ENCODE results near the gene ANK2. TPM values are rescaled to one million over a fixed set of nuclear protein-coding genes. Genes with fewer than 3 reads are reported as not detected.
A peak's percentile ranks its signal among the peaks of the same experiment; 100 is the strongest.

ANK2 gene
- polyA plus RNA-seq, 1 donor (not counting 4 experiments of a cell fraction or from before 2014, with no cell fraction given): 0.22 TPM

DNA sequence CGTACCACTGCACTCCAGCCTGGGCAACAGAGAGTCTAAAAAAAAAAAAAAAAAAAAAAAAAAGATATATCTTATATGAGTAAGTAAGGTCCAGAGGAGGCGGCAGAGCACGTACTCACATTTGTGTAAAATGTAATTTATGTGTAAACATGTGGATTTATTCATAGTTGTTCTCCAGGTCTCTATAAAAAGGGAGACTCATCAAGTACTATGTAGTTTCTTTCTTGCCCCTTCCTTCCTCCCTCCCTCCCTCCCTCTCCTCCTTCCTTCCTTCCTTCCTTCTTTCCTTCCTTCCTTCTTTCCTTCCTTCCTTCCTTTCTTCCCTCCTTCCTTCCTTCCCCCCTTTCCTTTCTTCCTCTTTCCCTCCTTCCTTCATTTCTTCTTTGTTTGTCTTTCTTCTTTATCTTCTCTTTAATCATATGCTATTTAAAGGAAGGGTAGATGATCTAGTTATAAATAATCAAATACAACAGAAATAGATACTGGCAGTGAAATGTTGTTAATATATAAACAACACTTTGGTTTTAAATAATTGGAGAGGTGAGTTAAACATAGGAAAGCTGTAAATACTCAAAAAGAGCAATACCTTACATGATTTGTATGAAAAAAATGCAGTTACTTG, 344.8 kb downstream of the ANK2 start:
- Histone ChIP-seq H3K9me3 (ENCODE audit: control insufficient read depth, low read depth, low read length) (no peaks in the 10 kb centered on the region), H3K4me3 (ENCODE audit: control insufficient read depth in 2 of 3, extremely low read depth in 1 of 3, insufficient read depth in 2 of 3, low read depth in 1 of 3, low read length in 3 of 3) (no peak overlapping the region), H2AFZ (ENCODE audit: control insufficient read depth, low read length) (no peak overlapping the region), H3K4me1 (ENCODE audit: control insufficient read depth, extremely low read depth, insufficient read depth, low read length) (no peaks in the 10 kb centered on the region), H3K4me2 (ENCODE audit: control insufficient read depth, extremely low read depth, insufficient read depth, low read depth, low read length) (no peak overlapping the region), H3K9me1 (ENCODE audit: control insufficient read depth, extremely low read depth, insufficient read depth, low read length) (no peaks in the 10 kb centered on the region), H3K36me3 (ENCODE audit: control insufficient read depth in 2 of 2, extremely low read depth in 1 of 2, insufficient read depth in 2 of 2, low read length in 2 of 2) (no peaks in the 10 kb centered on the region), H3K79me2 (ENCODE audit: control insufficient read depth, insufficient read depth, low read length) (no peaks in the 10 kb centered on the region), H3K9ac (ENCODE audit: control insufficient read depth, extremely low read depth, insufficient read depth, low read length) (no peak overlapping the region), H3K27ac (ENCODE audit: control insufficient read depth, insufficient read depth, low read length) (no peak overlapping the region), H4K20me1 (ENCODE audit: control insufficient read depth, extremely low read depth, insufficient read depth, low read length) (no peaks in the 10 kb centered on the region), H3K27me3 (ENCODE audit: control insufficient read depth, extremely low read depth, insufficient read depth, low read length) (no peaks in the 10 kb centered on the region)
- DNase-seq (ENCODE audit: low read depth, low spot score): no peak
- dilution Hi-C loops (cut with MboI; ENCODE audit: extremely low pct_ligation_motif_present, low sequenced_read_pairs): no loop called here
- TF ChIP-seq EZH2 (IDR thresholded peaks at IDR 0.05; ENCODE audit: low read length): no peak
- TF ChIP-seq, protein P1, sequence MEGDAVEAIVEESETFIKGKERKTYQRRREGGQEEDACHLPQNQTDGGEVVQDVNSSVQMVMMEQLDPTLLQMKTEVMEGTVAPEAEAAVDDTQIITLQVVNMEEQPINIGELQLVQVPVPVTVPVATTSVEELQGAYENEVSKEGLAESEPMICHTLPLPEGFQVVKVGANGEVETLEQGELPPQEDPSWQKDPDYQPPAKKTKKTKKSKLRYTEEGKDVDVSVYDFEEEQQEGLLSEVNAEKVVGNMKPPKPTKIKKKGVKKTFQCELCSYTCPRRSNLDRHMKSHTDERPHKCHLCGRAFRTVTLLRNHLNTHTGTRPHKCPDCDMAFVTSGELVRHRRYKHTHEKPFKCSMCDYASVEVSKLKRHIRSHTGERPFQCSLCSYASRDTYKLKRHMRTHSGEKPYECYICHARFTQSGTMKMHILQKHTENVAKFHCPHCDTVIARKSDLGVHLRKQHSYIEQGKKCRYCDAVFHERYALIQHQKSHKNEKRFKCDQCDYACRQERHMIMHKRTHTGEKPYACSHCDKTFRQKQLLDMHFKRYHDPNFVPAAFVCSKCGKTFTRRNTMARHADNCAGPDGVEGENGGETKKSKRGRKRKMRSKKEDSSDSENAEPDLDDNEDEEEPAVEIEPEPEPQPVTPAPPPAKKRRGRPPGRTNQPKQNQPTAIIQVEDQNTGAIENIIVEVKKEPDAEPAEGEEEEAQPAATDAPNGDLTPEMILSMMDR (optimal IDR thresholded peaks at IDR 0.05 in 1 of 3, IDR thresholded peaks at IDR 0.05 in 1 of 3, conservative IDR thresholded peaks at IDR 0.05 in 1 of 3; ENCODE audit: extremely low read depth in 1 of 3, insufficient read depth in 2 of 3, low read length in 3 of 3): no peak
- no peak for FAIRE-seq

DNA sequence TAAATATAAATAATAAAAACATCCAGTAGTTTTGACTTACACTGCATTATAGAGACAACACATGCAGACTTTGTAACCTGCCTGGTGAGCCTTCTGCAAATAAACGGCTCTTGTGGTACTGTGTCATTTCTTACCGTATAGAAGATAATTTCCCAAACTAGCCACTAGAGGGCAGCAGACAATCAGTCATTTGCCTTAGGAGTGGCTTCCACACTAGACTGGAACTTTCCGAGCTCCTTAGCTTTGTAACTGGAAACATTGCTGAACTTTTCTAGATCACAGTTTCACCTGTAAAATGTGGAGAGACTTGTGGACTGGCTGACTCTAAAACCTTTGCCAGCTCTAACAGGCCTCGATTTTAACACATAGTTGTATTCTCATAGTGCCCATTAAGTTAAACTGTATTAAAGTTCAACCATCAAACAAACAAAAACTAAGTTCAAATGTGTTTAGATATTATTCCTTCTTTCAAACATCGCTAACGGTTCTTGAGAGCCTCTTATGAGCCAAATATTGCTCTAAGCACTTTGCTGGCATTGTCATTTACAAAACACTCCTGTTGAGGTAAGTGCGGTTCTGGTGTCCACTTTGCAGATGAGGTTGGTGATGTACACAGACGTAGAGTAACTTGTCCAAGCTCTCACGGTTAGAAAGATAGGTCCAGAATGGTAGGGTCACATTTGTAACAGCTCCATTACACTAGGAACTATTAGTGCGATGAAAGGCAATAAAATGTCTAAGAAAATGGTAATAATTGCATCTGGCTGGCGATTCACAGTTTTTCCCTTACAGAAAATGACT, 345.5 kb downstream of the ANK2 start:
- Histone ChIP-seq H3K36me3 (ENCODE audit: control insufficient read depth in 2 of 2, extremely low read depth in 1 of 2, insufficient read depth in 2 of 2, low read length in 2 of 2) (no peaks in the 10 kb centered on the region), H3K9me3 (ENCODE audit: control insufficient read depth, low read depth, low read length) (no peaks in the 10 kb centered on the region), H3K4me1 (ENCODE audit: control insufficient read depth, extremely low read depth, insufficient read depth, low read length) (no peaks in the 10 kb centered on the region), H3K9me1 (ENCODE audit: control insufficient read depth, extremely low read depth, insufficient read depth, low read length) (no peaks in the 10 kb centered on the region), H3K79me2 (ENCODE audit: control insufficient read depth, insufficient read depth, low read length) (no peaks in the 10 kb centered on the region), H4K20me1 (ENCODE audit: control insufficient read depth, extremely low read depth, insufficient read depth, low read length) (no peaks in the 10 kb centered on the region), H3K27me3 (ENCODE audit: control insufficient read depth, extremely low read depth, insufficient read depth, low read length) (no peaks in the 10 kb centered on the region), H2AFZ (ENCODE audit: control insufficient read depth, low read length) (no peak overlapping the region), H3K4me2 (ENCODE audit: control insufficient read depth, extremely low read depth, insufficient read depth, low read depth, low read length) (no peak overlapping the region), H3K27ac (ENCODE audit: control insufficient read depth, insufficient read depth, low read length) (no peak overlapping the region), H3K4me3 (ENCODE audit: control insufficient read depth in 2 of 3, extremely low read depth in 1 of 3, insufficient read depth in 2 of 3, low read depth in 1 of 3, low read length in 3 of 3) (no peak overlapping the region), H3K9ac (ENCODE audit: control insufficient read depth, extremely low read depth, insufficient read depth, low read length) (no peak overlapping the region)
- FAIRE-seq (peak; percentile 92), DNase-seq (ENCODE audit: low read depth, low spot score) (no peak)
- dilution Hi-C loops (cut with MboI; ENCODE audit: extremely low pct_ligation_motif_present, low sequenced_read_pairs): no loop called here
- TF ChIP-seq EZH2 (IDR thresholded peaks at IDR 0.05; ENCODE audit: low read length): no peak
- TF ChIP-seq, protein P1 (optimal IDR thresholded peaks at IDR 0.05 in 1 of 3, IDR thresholded peaks at IDR 0.05 in 1 of 3, conservative IDR thresholded peaks at IDR 0.05 in 1 of 3; ENCODE audit: extremely low read depth in 1 of 3, insufficient read depth in 2 of 3, low read length in 3 of 3): peak; percentile 55 to 66 (median 63)
